HepG2 (cell line): ENCODE results near the gene RIPOR3. TPM values are rescaled to one million over a fixed set of nuclear protein-coding genes. Genes with fewer than 3 reads are reported as not detected.

Source experiments
- ARID2 ChIP-seq: sonication (generic); formaldehyde crosslinking; IDR thresholded peaks from 2 replicates; pipeline ENCODE4 v1.8.1; 2022; ENCODE audit warnings: mild to moderate bottlenecking, missing genetic modification reagents, borderline replicate concordance
- ATF1 ChIP-seq: IDR thresholded peaks from 2 replicates; pipeline ENCODE4 v1.6.1; 2016; ENCODE audit warnings: mild to moderate bottlenecking, control low read depth
- CEBPB ChIP-seq: IDR thresholded peaks from 2 replicates; pipeline ENCODE4 v1.6.1; 2011; ENCODE audit warnings: low read depth, low read length, improper control_type of control experiment, borderline replicate concordance
- GATAD1 ChIP-seq: IDR thresholded peaks from 2 replicates; pipeline ENCODE4 v1.6.1; 2016; ENCODE audit warnings: missing genetic modification reagents, missing compliant biosample characterization
- MTA3 ChIP-seq: sonication (generic); formaldehyde crosslinking; IDR thresholded peaks from 2 replicates; pipeline ENCODE4 v1.4.0; 2020; ENCODE audit warnings: missing genetic modification reagents
- PAF1 ChIP-seq: IDR thresholded peaks from 2 replicates; pipeline ENCODE4 v1.6.1; 2016; ENCODE audit warnings: missing genetic modification reagents, missing compliant biosample characterization
- POLR2A ChIP-seq, 2 experiments: IDR thresholded peaks; 2 replicates each; pipeline ENCODE4 v1.6.1; 2011; ENCODE audit warnings: low read depth in 2 of 2, low read length in 2 of 2, mild to moderate bottlenecking in 1 of 2, moderate library complexity in 1 of 2; ENCODE audit not compliant: insufficient read depth in 1 of 2
- SNRNP70 ChIP-seq: fragments of 200-400 bp; formaldehyde crosslinking; IDR thresholded peaks from 2 replicates; pipeline ENCODE4 v1.6.1; 2017; ENCODE audit warnings: mild to moderate bottlenecking, low read depth, low read length, moderate library complexity
- SP140L ChIP-seq: sonication (generic); formaldehyde crosslinking; IDR thresholded peaks from 2 replicates; pipeline ENCODE4 v1.4.0; 2020; ENCODE audit warnings: missing genetic modification reagents, borderline replicate concordance
- STAT5B ChIP-seq: sonication (generic); formaldehyde crosslinking; IDR thresholded peaks from 2 replicates; pipeline ENCODE4 v1.4.0; 2020; ENCODE audit warnings: missing genetic modification reagents
- TARDBP ChIP-seq: sonication (generic); formaldehyde crosslinking; IDR thresholded peaks from 2 replicates; pipeline ENCODE4 v1.8.0; 2022; ENCODE audit warnings: mild to moderate bottlenecking, missing genetic modification reagents
- ZNF275 ChIP-seq: sonication (generic); formaldehyde crosslinking; IDR thresholded peaks from 2 replicates; pipeline ENCODE4 v1.8.0; 2022; ENCODE audit warnings: missing genetic modification reagents, mild to moderate bottlenecking, inconsistent platforms, borderline replicate concordance
- ZNF317 ChIP-seq: sonication (generic); formaldehyde crosslinking; IDR thresholded peaks from 2 replicates; pipeline ENCODE4 v1.5.0; 2020; ENCODE audit warnings: mild to moderate bottlenecking, missing genetic modification reagents
- ZNF598 ChIP-seq: sonication (generic); formaldehyde crosslinking; IDR thresholded peaks from 2 replicates; pipeline ENCODE4 v1.5.1; 2020; ENCODE audit warnings: mild to moderate bottlenecking, missing genetic modification reagents, borderline replicate concordance
- ZNF609 ChIP-seq: sonication (generic); formaldehyde crosslinking; IDR thresholded peaks from 2 replicates; pipeline ENCODE4 v1.4.0; 2020; ENCODE audit warnings: mild to moderate bottlenecking, missing genetic modification reagents, borderline replicate concordance
- polyA plus RNA-seq, 8 experiments: library from polyadenylated mRNA; depleted of rRNA in 3 of 8; stranded (reverse) in 7 of 8; unstranded in 1 of 8; fragments of >200 nt; fragmentation: Illumina TruSeq in 4 of 8; extraction: Trizol in 4 of 8; gene quantifications; 2 replicates each; pipeline versions ENCODE4 v1.2.1 to v1.2.3, GENCODE V29; 2011 to 2016; ENCODE audit warnings: low read depth in 4 of 8, missing spikeins in 1 of 8, mixed read lengths in 1 of 8; ENCODE audit not compliant: insufficient read depth in 1 of 8
- total RNA-seq, 5 experiments: library from RNA; depleted of rRNA; stranded (reverse); fragments of >200 nt; fragmentation: Illumina TruSeq; extraction: Trizol; gene quantifications; 2 replicates each; pipeline ENCODE4 v1.2.3, GENCODE V29; 2016; ENCODE audit warnings: low read depth in 1 of 5
- TF ChIP-seq, protein P1 (sequence below), 2 experiments: sonication (generic) in 1 of 2; formaldehyde crosslinking in 1 of 2; IDR thresholded peaks; 2 replicates each; pipeline versions ENCODE4 v1.5.1 to v1.6.1; 2011 to 2020; ENCODE audit warnings: borderline replicate concordance in 1 of 2, low read depth in 1 of 2, low read length in 1 of 2, mild to moderate bottlenecking in 1 of 2, missing genetic modification reagents in 1 of 2, moderate library complexity in 1 of 2
- TF ChIP-seq, protein P2 (sequence below): sonication (generic); formaldehyde crosslinking; IDR thresholded peaks from 2 replicates; pipeline ENCODE4 v1.9.0; 2022; ENCODE audit warnings: missing genetic modification reagents, mild to moderate bottlenecking, borderline replicate concordance

The RIPOR3 gene
- total and polyA plus RNA-seq, 2 of the 13 experiments (the other 11 are each of a cell fraction or from before 2014, with no cell fraction given): 0.18 TPM; not detected in 1

GRCh38 chr20:50727792-50728485 lies 36.6 kb upstream of the RIPOR3 start (continued):
- TF ChIP-seq, protein P1, sequence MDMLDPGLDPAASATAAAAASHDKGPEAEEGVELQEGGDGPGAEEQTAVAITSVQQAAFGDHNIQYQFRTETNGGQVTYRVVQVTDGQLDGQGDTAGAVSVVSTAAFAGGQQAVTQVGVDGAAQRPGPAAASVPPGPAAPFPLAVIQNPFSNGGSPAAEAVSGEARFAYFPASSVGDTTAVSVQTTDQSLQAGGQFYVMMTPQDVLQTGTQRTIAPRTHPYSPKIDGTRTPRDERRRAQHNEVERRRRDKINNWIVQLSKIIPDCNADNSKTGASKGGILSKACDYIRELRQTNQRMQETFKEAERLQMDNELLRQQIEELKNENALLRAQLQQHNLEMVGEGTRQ (IDR thresholded peaks at IDR 0.05; ENCODE audit: low read depth, low read length): 0 out of 2 replicates have a peak, but pooled peaks have one; percentile 22
- TF ChIP-seq, protein P1 (CRISPR knock-in tag; IDR thresholded peaks at IDR 0.05; ENCODE audit: borderline replicate concordance): peak; percentile 40; the same call in 1 of the 2 replicates
- TF ChIP-seq ZNF275 (CRISPR knock-in tag): no peak
- 0 out of 4 replicates have a peak, but pooled peaks of 1 of the 2 experiments have one; percentile 8 for TF ChIP-seq POLR2A (IDR thresholded peaks at IDR 0.05; ENCODE audit: insufficient read depth in 1 of 2, low read depth in 2 of 2, low read length in 2 of 2)
- peak; percentile 76 for TF ChIP-seq ZNF317 (CRISPR knock-in tag)
- TF ChIP-seq, protein P2, sequence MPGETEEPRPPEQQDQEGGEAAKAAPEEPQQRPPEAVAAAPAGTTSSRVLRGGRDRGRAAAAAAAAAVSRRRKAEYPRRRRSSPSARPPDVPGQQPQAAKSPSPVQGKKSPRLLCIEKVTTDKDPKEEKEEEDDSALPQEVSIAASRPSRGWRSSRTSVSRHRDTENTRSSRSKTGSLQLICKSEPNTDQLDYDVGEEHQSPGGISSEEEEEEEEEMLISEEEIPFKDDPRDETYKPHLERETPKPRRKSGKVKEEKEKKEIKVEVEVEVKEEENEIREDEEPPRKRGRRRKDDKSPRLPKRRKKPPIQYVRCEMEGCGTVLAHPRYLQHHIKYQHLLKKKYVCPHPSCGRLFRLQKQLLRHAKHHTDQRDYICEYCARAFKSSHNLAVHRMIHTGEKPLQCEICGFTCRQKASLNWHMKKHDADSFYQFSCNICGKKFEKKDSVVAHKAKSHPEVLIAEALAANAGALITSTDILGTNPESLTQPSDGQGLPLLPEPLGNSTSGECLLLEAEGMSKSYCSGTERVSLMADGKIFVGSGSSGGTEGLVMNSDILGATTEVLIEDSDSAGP (CRISPR knock-in tag): 0 out of 2 replicates have a peak, but pooled peaks have one; percentile 37
- peak; percentile 49; the same call in 1 of the 2 replicates for TF ChIP-seq ZNF598
- TF ChIP-seq PAF1: no peak
- TF ChIP-seq GATAD1 (CRISPR knock-in tag): 0 out of 2 replicates have a peak, but pooled peaks have one; percentile 16
- TF ChIP-seq TARDBP (CRISPR knock-in tag): 0 out of 2 replicates have a peak, but pooled peaks have one; percentile 19
- 0 out of 2 replicates have a peak, but pooled peaks have one; percentile 18 for TF ChIP-seq ARID2
- no peak for TF ChIP-seq ATF1
- no peak for TF ChIP-seq STAT5B (CRISPR knock-in tag)
- TF ChIP-seq CEBPB: peak; percentile 89
- TF ChIP-seq MTA3 (CRISPR knock-in tag): no peak
- no peak for TF ChIP-seq SNRNP70
- TF ChIP-seq SP140L (CRISPR knock-in tag): 0 out of 2 replicates have a peak, but pooled peaks have one; percentile 69
- TF ChIP-seq ZNF609 (CRISPR knock-in tag): no peak
